ENCODE results near the gene UBE2M. TPM values are rescaled to one million over a fixed set of nuclear protein-coding genes. Genes with fewer than 3 reads are reported as not detected.

Gene UBE2M
- polyA plus RNA-seq, result 6.2 and 12.5 TPM in 2 replicates

GRCh38 chr19:58558066-58558622 is at the start of gene UBE2M:
Gene UBE2M (minus strand): TSS chr19:58558611. CDS start chr19:58558381, 230 bp downstream.

GRCh38 chr19:58572818-58573657 is 14.6 kb upstream of the UBE2M start, which contains the start of gene MZF1:
Gene MZF1 (minus strand): TSS chr19:58573335. CDS start chr19:58571389, 1,946 bp downstream.

GRCh38 chr19:58554494-58555368 is 3.7 kb downstream of the UBE2M start, which contains the start of gene CHMP2A:
Gene CHMP2A (minus strand): TSS chr19:58555105. CDS start chr19:58554212, 893 bp downstream.

GRCh38 chr19:58543826-58544590 is 14.4 kb downstream of the UBE2M start, which contains the start of gene TRIM28:
Gene TRIM28 (plus strand): TSS chr19:58544064. CDS start chr19:58544758, 694 bp downstream.

GRCh38 chr19:58519355-58520256 is 38.8 kb downstream of the UBE2M start, which contains the start of gene ZBTB45:
Gene ZBTB45 (minus strand): TSS chr19:58519810. CDS start chr19:58517673, 2,137 bp downstream.

GRCh38 chr19:58511353-58512208 is 46.8 kb downstream of the UBE2M start, which contains the start of gene SLC27A5:
Gene SLC27A5 (minus strand): TSS chr19:58511992. CDS start chr19:58511955, 37 bp downstream.

Other genes with a start within 250 kb of the UBE2M start
- gene ZSCAN22, start 231.6 kb downstream of the UBE2M start, polyA plus RNA-seq, result 0.51 TPM in 1 of 2 replicates, not detected in the other
- 0.66 TPM in 1 of 2 replicates, not detected in the other for gene A1BG, start 205.1 kb downstream of the UBE2M start, polyA plus RNA-seq
- gene ZNF497, start 195.9 kb downstream of the UBE2M start, polyA plus RNA-seq, result 0.09 and 0.14 TPM in 2 replicates
- gene ZNF837, start 177.6 kb downstream of the UBE2M start, polyA plus RNA-seq, result not detected in 2 replicates
- 419 and 449 TPM in 2 replicates for gene RPS5, start 171.3 kb downstream of the UBE2M start, polyA plus RNA-seq
- not detected in 2 replicates for gene RNF225, start 163.0 kb downstream of the UBE2M start, polyA plus RNA-seq
- gene ZNF584, start 150.0 kb downstream of the UBE2M start, polyA plus RNA-seq, result 3.9 and 8.9 TPM in 2 replicates
- gene ZNF132, start 118.5 kb downstream of the UBE2M start, polyA plus RNA-seq, result 1.0 and 2.4 TPM in 2 replicates
- 0.07 TPM in 1 of 2 replicates, not detected in the other for gene ZNF324B, start 107.0 kb downstream of the UBE2M start, polyA plus RNA-seq
- 0.94 and 2.4 TPM in 2 replicates for gene ZNF324, start 91.5 kb downstream of the UBE2M start, polyA plus RNA-seq
- gene ZNF446, start 82.3 kb downstream of the UBE2M start, polyA plus RNA-seq, result 1.5 and 2.1 TPM in 2 replicates
- gene SLC27A5, start 46.6 kb downstream of the UBE2M start, polyA plus RNA-seq, result 36.9 and 41.6 TPM in 2 replicates
- gene ZBTB45, start 38.8 kb downstream of the UBE2M start, polyA plus RNA-seq, result 0.29 and 0.50 TPM in 2 replicates
- 25.8 and 31.4 TPM in 2 replicates for gene TRIM28, start 14.5 kb downstream of the UBE2M start, polyA plus RNA-seq
- gene CHMP2A, start 3.5 kb downstream of the UBE2M start, polyA plus RNA-seq, result 210 and 234 TPM in 2 replicates
- 1.3 and 2.5 TPM in 2 replicates for gene MZF1, start 14.7 kb upstream of the UBE2M start, polyA plus RNA-seq